Activated T-cell treated with anti-CD3 and anti-CD28 coated beads, Interleukin-2, amount 50 U/mL, for 72 hours (primary cell): ENCODE data around the gene DRAP1. TPM values are rescaled to one million over a fixed set of nuclear protein-coding genes. Genes with fewer than 3 reads are reported as not detected.

ENCODE experiments used
- total RNA-seq, 2 donors: library from RNA; stranded (reverse); gene quantifications; one replicate each; pipeline ENCODE4 v1.2.3, GENCODE V29; 2022

Gene DRAP1
- total RNA-seq, 2 donors from 2014 or later = 126 to 145 TPM

Other genes with a start within 250 kb of the DRAP1 start
- 100 to 1,000 TPM in 1 of 2 donors, 10 to 100 TPM in 1; 86.4 to 105 TPM for gene KAT5, start 207.2 kb upstream of the DRAP1 start, total RNA-seq
- 10 to 100 TPM; 35.4 to 37.1 TPM for gene RNASEH2C, start 198.6 kb upstream of the DRAP1 start, total RNA-seq
- 10 to 100 TPM; 20.0 to 22.4 TPM for gene AP5B1, start 138.4 kb upstream of the DRAP1 start, total RNA-seq
- under 1 TPM in 1 of 2 donors, not detected in 1; 0.16 TPM for gene OVOL1, start 132.4 kb upstream of the DRAP1 start, total RNA-seq
- gene SNX32, start 85.5 kb upstream of the DRAP1 start, total RNA-seq = 1 to 10 TPM; 2.2 to 4.6 TPM
- gene CFL1, start 61.2 kb upstream of the DRAP1 start, total RNA-seq = 100 to 1,000 TPM; 477 to 512 TPM
- gene MUS81, start 59.0 kb upstream of the DRAP1 start, total RNA-seq = 10 to 100 TPM; 80.6 to 94.8 TPM
- 10 to 100 TPM; 22.4 to 26.0 TPM for gene EFEMP2, start 46.6 kb upstream of the DRAP1 start, total RNA-seq
- gene CTSW, start 39.6 kb upstream of the DRAP1 start, total RNA-seq = 10 to 100 TPM; 16.8 to 27.8 TPM
- 10 to 100 TPM; 86.4 to 91.9 TPM for gene FIBP, start 31.0 kb upstream of the DRAP1 start, total RNA-seq
- 10 to 100 TPM; 35.4 to 37.5 TPM for gene CCDC85B, start 28.8 kb upstream of the DRAP1 start, total RNA-seq
- 10 to 100 TPM; 11.9 to 18.8 TPM for gene FOSL1, start 19.0 kb upstream of the DRAP1 start, total RNA-seq
- 10 to 100 TPM; 34.7 to 36.5 TPM for gene C11orf68, start 364 bp upstream of the DRAP1 start, total RNA-seq
- not detected for gene TSGA10IP, start 26.1 kb downstream of the DRAP1 start, total RNA-seq
- 10 to 100 TPM; 63.2 to 75.9 TPM for gene SART1, start 42.3 kb downstream of the DRAP1 start, total RNA-seq
- 10 to 100 TPM; 39.1 to 40.8 TPM for gene EIF1AD, start 82.7 kb downstream of the DRAP1 start, total RNA-seq
- 100 to 1,000 TPM; 166 to 174 TPM for gene BANF1, start 83.1 kb downstream of the DRAP1 start, total RNA-seq
- gene CST6, start 92.6 kb downstream of the DRAP1 start, total RNA-seq = under 1 TPM; 0.34 to 0.79 TPM
- gene CATSPER1, start 107.1 kb downstream of the DRAP1 start, total RNA-seq = under 1 TPM in 1 of 2 donors, not detected in 1; 0.49 TPM
- under 1 TPM; 0.36 to 0.42 TPM for gene GAL3ST3, start 129.7 kb downstream of the DRAP1 start, total RNA-seq
- 100 to 1,000 TPM; 222 to 223 TPM for gene SF3B2, start 132.9 kb downstream of the DRAP1 start, total RNA-seq
- 100 to 1,000 TPM; 104 to 114 TPM for gene PACS1, start 150.8 kb downstream of the DRAP1 start, total RNA-seq